ENCODE data around the gene ZDHHC3.

DNA sequence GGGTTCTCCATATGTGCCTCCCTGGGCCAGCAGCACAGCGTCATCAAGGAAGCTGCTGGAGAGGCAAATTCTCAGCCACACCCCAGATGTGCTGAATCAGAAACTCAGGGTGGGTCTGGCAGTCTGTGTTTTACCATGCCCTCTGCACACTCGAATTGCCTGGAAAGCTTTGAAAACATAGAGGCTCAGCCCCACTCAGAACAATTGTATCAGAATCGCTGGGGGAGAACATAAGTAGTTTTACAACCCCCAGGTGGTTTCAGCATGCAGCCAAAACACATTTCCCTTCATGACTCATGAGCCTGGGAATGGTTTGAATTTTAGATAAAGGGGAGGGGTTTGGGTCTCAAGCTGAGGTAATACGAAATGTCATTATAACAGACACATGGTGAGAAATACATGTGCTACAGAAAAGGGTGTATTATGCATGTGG, 92.0 kb downstream of the ZDHHC3 start:
- TF ChIP-seq EZH2phosphoT487 (IDR thresholded peaks at IDR 0.05; ENCODE audit: borderline replicate concordance, low read depth): no peak
- TF ChIP-seq, protein P1, sequence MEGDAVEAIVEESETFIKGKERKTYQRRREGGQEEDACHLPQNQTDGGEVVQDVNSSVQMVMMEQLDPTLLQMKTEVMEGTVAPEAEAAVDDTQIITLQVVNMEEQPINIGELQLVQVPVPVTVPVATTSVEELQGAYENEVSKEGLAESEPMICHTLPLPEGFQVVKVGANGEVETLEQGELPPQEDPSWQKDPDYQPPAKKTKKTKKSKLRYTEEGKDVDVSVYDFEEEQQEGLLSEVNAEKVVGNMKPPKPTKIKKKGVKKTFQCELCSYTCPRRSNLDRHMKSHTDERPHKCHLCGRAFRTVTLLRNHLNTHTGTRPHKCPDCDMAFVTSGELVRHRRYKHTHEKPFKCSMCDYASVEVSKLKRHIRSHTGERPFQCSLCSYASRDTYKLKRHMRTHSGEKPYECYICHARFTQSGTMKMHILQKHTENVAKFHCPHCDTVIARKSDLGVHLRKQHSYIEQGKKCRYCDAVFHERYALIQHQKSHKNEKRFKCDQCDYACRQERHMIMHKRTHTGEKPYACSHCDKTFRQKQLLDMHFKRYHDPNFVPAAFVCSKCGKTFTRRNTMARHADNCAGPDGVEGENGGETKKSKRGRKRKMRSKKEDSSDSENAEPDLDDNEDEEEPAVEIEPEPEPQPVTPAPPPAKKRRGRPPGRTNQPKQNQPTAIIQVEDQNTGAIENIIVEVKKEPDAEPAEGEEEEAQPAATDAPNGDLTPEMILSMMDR (IDR thresholded peaks at IDR 0.05): no peak
- TF ChIP-seq TAF1 (IDR thresholded peaks at IDR 0.05; ENCODE audit: borderline replicate concordance, low read depth, low read length): no peak
- TF ChIP-seq MEF2A (IDR thresholded peaks at IDR 0.05; ENCODE audit: borderline replicate concordance, low read depth): no peak
- TF ChIP-seq RCOR1 (IDR thresholded peaks at IDR 0.05; ENCODE audit: low read length): no peak
- TF ChIP-seq POLR2AphosphoS5 (IDR thresholded peaks at IDR 0.05; ENCODE audit: low read depth, low read length): peak; percentile 69; the same call in 1 of the 2 replicates
